ENCODE measurements around the gene INVS. TPM values are rescaled to one million over a fixed set of nuclear protein-coding genes. Genes with fewer than 3 reads are reported as not detected.

Gene INVS
- total and polyA plus RNA-seq, 4 donors = 5.7 to 28.1 (median 10.0) TPM

GRCh38 chr9:100269656-100270055 lies 170.6 kb downstream of the INVS start:
- TF ChIP-seq EGR1 (IDR thresholded peaks at IDR 0.05; ENCODE audit: low read depth in 2 of 2) = no peak
- no peak for TF ChIP-seq HNF4A (conservative IDR thresholded peaks at IDR 0.05)
- Histone ChIP-seq H3K4me1 (ENCODE audit: control insufficient read depth in 4 of 4, insufficient read depth in 4 of 4, low read length in 3 of 4) (no peaks in the 10 kb centered on the region), H3K4me3 (ENCODE audit: low read depth in 1 of 3, low read length in 3 of 3) (no peak overlapping the region), H3K9me3 (ENCODE audit: control insufficient read depth in 4 of 4, low read length in 3 of 4) (no peaks in the 10 kb centered on the region), H3K27ac (ENCODE audit: low read depth in 1 of 2, low read length in 2 of 2) (no peak overlapping the region), H3K36me3 (ENCODE audit: control insufficient read depth in 4 of 4, insufficient read depth in 3 of 4, low read depth in 1 of 4, low read length in 3 of 4) (peaks cover 1 to 13% (median 5%) of the 10 kb centered on the region in 4 donors), H3K9ac (ENCODE audit: low read depth in 1 of 2, low read length in 2 of 2) (no peak overlapping the region), H3K27me3 (ENCODE audit: control insufficient read depth in 4 of 4, insufficient read depth in 4 of 4, low read length in 3 of 4) (no peaks in the 10 kb centered on the region)
- no peak for DNase-seq (ENCODE audit: low spot score)
- WGBS = 98% methylated on average over 1 of the region's 1 CpG

DNA sequence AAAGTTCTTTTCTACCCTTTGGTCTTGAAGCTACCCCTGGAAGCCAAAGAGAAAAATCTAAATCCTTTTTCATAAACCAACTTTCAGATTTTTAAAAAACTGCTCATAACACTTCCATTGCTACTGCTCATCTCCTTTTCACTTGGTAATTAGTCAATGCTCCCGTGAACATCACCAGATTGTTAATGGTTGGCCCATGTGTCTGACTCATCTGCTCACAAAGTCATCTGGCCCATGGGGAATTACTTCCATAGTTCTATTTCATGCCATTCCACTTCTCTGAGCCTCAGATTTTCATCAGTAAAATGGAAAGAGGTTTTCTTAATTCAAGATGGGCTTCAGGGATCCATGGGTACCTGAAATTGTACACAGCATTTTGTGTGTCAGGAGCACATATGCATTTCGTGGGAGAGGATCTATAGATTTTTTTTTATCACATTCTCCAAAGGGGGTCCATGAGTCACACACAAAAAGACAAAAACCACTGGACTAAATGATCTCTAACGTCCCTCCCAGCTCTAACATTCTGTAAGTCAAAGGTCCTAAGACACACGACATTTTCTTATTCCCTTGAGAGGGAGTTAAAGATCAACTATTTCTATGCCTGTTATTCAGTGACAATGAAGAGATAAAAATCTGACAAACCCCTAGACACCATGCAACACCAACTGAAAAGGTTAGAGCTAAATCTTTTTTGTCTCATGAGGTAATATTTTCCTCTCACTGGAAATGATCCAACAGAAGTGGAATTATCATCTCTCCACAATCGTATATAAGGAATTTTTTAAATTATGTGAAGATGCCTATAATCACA lies 178.3 kb downstream of the INVS start:
- Histone ChIP-seq H3K27ac (ENCODE audit: low read depth in 1 of 2, low read length in 2 of 2) (no peak overlapping the region), H3K27me3 (ENCODE audit: control insufficient read depth in 4 of 4, insufficient read depth in 4 of 4, low read length in 3 of 4) (no peaks in the 10 kb centered on the region), H3K4me1 (ENCODE audit: control insufficient read depth in 4 of 4, insufficient read depth in 4 of 4, low read length in 3 of 4) (no peaks in the 10 kb centered on the region), H3K36me3 (ENCODE audit: control insufficient read depth in 4 of 4, insufficient read depth in 3 of 4, low read depth in 1 of 4, low read length in 3 of 4) (peaks cover 0 to 20% (median 8%) of the 10 kb centered on the region in 4 donors), H3K9ac (ENCODE audit: low read depth in 1 of 2, low read length in 2 of 2) (no peak overlapping the region), H3K9me3 (ENCODE audit: control insufficient read depth in 4 of 4, low read length in 3 of 4) (no peaks in the 10 kb centered on the region), H3K4me3 (ENCODE audit: low read depth in 1 of 3, low read length in 3 of 3) (no peak overlapping the region)
- WGBS = 88% methylated on average over 5 of the region's 5 CpGs
- DNase-seq (ENCODE audit: low spot score) = no peak
- no peak for TF ChIP-seq RAD21 (IDR thresholded peaks at IDR 0.05)
- no peak for TF ChIP-seq EGR1 (IDR thresholded peaks at IDR 0.05; ENCODE audit: low read depth in 2 of 2)

DNA sequence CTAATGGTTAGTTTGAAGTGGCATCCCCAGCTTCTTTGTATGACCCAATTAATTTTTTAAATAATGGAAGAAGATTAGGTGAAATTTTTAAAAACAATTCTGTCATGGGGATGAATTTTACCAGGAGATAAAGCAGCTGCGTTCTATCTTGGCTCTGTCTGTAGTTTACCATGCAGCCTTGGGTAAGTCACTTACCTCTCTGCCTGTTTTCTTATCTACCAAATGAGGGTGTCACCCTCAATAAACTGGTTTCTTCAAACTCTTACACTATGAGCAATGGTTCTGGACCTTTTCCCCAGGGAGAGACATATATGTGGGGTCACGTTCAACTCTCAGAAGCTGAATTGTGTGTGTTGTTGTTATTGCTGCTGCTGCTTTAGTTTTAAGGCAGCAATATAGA lies 182.0 kb downstream of the INVS start:
- Histone ChIP-seq H3K36me3 (ENCODE audit: control insufficient read depth in 4 of 4, insufficient read depth in 3 of 4, low read depth in 1 of 4, low read length in 3 of 4) (peaks cover 1 to 26% (median 22%) of the 10 kb centered on the region in 4 donors), H3K27me3 (ENCODE audit: control insufficient read depth in 4 of 4, insufficient read depth in 4 of 4, low read length in 3 of 4) (no peaks in the 10 kb centered on the region), H3K27ac (ENCODE audit: low read depth in 1 of 2, low read length in 2 of 2) (no peak overlapping the region), H3K4me3 (ENCODE audit: low read depth in 1 of 3, low read length in 3 of 3) (no peak overlapping the region), H3K9ac (ENCODE audit: low read depth in 1 of 2, low read length in 2 of 2) (no peak overlapping the region), H3K4me1 (ENCODE audit: control insufficient read depth in 4 of 4, insufficient read depth in 4 of 4, low read length in 3 of 4) (no peaks in the 10 kb centered on the region), H3K9me3 (ENCODE audit: control insufficient read depth in 4 of 4, low read length in 3 of 4) (peaks cover 0 to 3% (median 1%) of the 10 kb centered on the region in 4 donors)
- DNase-seq (ENCODE audit: low spot score) = no peak
- TF ChIP-seq RXRA (IDR thresholded peaks at IDR 0.05) (no peak), SP1 (IDR thresholded peaks at IDR 0.05) (no peak), ZBTB33 (IDR thresholded peaks at IDR 0.05) (no peak), HNF4A (conservative IDR thresholded peaks at IDR 0.05) (no peak), RAD21 (IDR thresholded peaks at IDR 0.05) (no peak), MAX (IDR thresholded peaks at IDR 0.05) (no peak), NR2F2 (IDR thresholded peaks at IDR 0.05) (no peak), ATF3 (IDR thresholded peaks at IDR 0.05) (no peak), YY1 (IDR thresholded peaks at IDR 0.05) (no peak), JUND (IDR thresholded peaks at IDR 0.05) (no peak), HNF4G (IDR thresholded peaks at IDR 0.05) (no peak), EGR1 (IDR thresholded peaks at IDR 0.05; ENCODE audit: low read depth in 2 of 2) (no peak), FOXA2 (IDR thresholded peaks at IDR 0.05) (no peak), GABPA (IDR thresholded peaks at IDR 0.05 in 1 of 2, conservative IDR thresholded peaks at IDR 0.05 in 1 of 2) (no peak), TAF1 (conservative IDR thresholded peaks at IDR 0.05) (no peak), REST (IDR thresholded peaks at IDR 0.05) (no peak)
- TF ChIP-seq, protein P1, sequence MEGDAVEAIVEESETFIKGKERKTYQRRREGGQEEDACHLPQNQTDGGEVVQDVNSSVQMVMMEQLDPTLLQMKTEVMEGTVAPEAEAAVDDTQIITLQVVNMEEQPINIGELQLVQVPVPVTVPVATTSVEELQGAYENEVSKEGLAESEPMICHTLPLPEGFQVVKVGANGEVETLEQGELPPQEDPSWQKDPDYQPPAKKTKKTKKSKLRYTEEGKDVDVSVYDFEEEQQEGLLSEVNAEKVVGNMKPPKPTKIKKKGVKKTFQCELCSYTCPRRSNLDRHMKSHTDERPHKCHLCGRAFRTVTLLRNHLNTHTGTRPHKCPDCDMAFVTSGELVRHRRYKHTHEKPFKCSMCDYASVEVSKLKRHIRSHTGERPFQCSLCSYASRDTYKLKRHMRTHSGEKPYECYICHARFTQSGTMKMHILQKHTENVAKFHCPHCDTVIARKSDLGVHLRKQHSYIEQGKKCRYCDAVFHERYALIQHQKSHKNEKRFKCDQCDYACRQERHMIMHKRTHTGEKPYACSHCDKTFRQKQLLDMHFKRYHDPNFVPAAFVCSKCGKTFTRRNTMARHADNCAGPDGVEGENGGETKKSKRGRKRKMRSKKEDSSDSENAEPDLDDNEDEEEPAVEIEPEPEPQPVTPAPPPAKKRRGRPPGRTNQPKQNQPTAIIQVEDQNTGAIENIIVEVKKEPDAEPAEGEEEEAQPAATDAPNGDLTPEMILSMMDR (IDR thresholded peaks at IDR 0.05; ENCODE audit: low read depth, low read length, missing input control) = no peak
- WGBS = 97% methylated on average over 2 of the region's 2 CpGs

Measured in liver (tissue), 9 donors.